ENCODE results near the gene AURKB.

Gene AURKB

DNA sequence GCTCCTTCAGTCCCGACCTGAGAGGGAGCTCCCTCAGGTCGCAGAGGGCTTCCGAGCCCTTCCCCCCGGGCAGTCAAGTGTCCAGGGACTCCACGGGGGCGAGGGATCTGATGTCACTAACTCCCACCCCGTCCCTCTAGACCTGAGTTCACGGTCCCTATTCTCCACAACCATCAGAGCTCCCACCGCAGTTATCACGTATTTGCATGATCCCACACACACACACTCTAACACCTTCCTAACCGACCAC lies 54.5 kb downstream of the AURKB start:
- Mint-ChIP-seq H3K4me3 (no peak overlapping the region), H3K36me3 (peaks cover 11 to 29% of the 10 kb centered on the region in 2 donors), H3K27ac (no peak overlapping the region), H3K4me1 (peaks cover 25 to 39% of the 10 kb centered on the region in 2 donors), H3K9me3 (no peaks in the 10 kb centered on the region), H3K27me3 (no peaks in the 10 kb centered on the region)
- DNase-seq (no peak), ATAC-seq (replicated peaks) (peak in 1 of 2 donors; percentile 5)

GRCh38 chr17:8155231-8155995 lies 55.0 kb downstream of the AURKB start:
- H3K27ac Mint-ChIP-seq: no peak overlapping the region
- ATAC-seq (replicated peaks) (no peak), DNase-seq (no peak)
- peaks cover 20 to 39% of the 10 kb centered on the region in 2 donors for H3K4me1 Mint-ChIP-seq
- no peaks in the 10 kb centered on the region for H3K9me3 Mint-ChIP-seq
- H3K4me3 Mint-ChIP-seq: no peak overlapping the region
- peaks cover 11 to 24% of the 10 kb centered on the region in 2 donors for H3K36me3 Mint-ChIP-seq
- no peaks in the 10 kb centered on the region for H3K27me3 Mint-ChIP-seq
